Cardiac muscle cell (in vitro differentiated cells and primary cell): ENCODE data around the gene KCTD8. TPM values are rescaled to one million over a fixed set of nuclear protein-coding genes. Genes with fewer than 3 reads are reported as not detected.

ENCODE experiments used
- DNase-seq, 2 donors: peaks; one replicate each; pipeline versions ENCODE4 v3.0.0 to v3.0.0-alpha.2; 2010 to 2017; ENCODE audit warnings: low read depth in 1 of 2, low spot score in 1 of 2
- H3K27ac ChIP-seq: fragments of 200-600 bp; sonication (generic); 2 replicates; pipeline ENCODE4 v1.5.1; 2016
- H3K27me3 ChIP-seq: fragments of 200-600 bp; sonication (generic); 2 replicates; pipeline ENCODE4 v1.6.0; 2016; ENCODE audit warnings: control low read depth
- H3K36me3 ChIP-seq: fragments of 200-600 bp; sonication (generic); 2 replicates; pipeline ENCODE4 v1.5.1; 2016; ENCODE audit warnings: control low read depth
- H3K4me1 ChIP-seq: fragments of 200-600 bp; sonication (generic); 2 replicates; pipeline ENCODE4 v1.8.1; 2017; ENCODE audit warnings: low read depth, mild to moderate bottlenecking, mixed run types
- H3K4me3 ChIP-seq: fragments of 200-600 bp; sonication (generic); 2 replicates; pipeline ENCODE4 v1.5.1; 2016; ENCODE audit warnings: mild to moderate bottlenecking
- H3K9me3 ChIP-seq: fragments of 200-600 bp; sonication (generic); 2 replicates; pipeline ENCODE4 v1.5.1; 2017; ENCODE audit warnings: low read depth, mild to moderate bottlenecking, control low read depth
- CTCF ChIP-seq: IDR thresholded peaks from 2 replicates; pipeline ENCODE4 v1.5.1; 2012; ENCODE audit warnings: low read depth, mild to moderate bottlenecking, low read length
- polyA plus RNA-seq: library from polyadenylated mRNA; unstranded; fragments of >200 nt; fragmentation: Nextera tagmentation; extraction: Ambion mirVana; gene quantifications from 2 replicates; pipeline ENCODE4 v1.2.1, GENCODE V29; 2016
- total RNA-seq: library from RNA; depleted of rRNA; stranded (reverse); fragments of >200 nt; gene quantifications from 2 replicates; pipeline ENCODE4 v1.2.3, GENCODE V29; 2016

The KCTD8 gene
- total and polyA plus RNA-seq, 2 experiments from 2014 or later, result 1.3 to 3.0 TPM

GRCh38 chr4:44462259-44462658, 13.7 kb upstream of the KCTD8 start:
- no peaks in the 10 kb centered on the region for H3K9me3 ChIP-seq
- peaks cover 8% of the 10 kb centered on the region for H3K27me3 ChIP-seq
- DNase-seq, result no peak
- H3K36me3 ChIP-seq, result no peaks in the 10 kb centered on the region
- H3K4me1 ChIP-seq, result peaks cover 15% of the 10 kb centered on the region
- no peak for TF ChIP-seq CTCF
- H3K4me3 ChIP-seq, result no peak overlapping the region
- H3K27ac ChIP-seq, result no peak overlapping the region

GRCh38 chr4:44447563-44448504, 775 bp downstream of the KCTD8 start:
- Histone ChIP-seq H3K4me1 (no peaks in the 10 kb centered on the region), H3K4me3 (peak overlapping the region; percentile 35), H3K36me3 (no peaks in the 10 kb centered on the region), H3K27me3 (peaks cover 76% of the 10 kb centered on the region), H3K27ac (no peak overlapping the region), H3K9me3 (no peaks in the 10 kb centered on the region)
- peak; percentile 10 to 59 for DNase-seq
- TF ChIP-seq CTCF, result no peak

- Histone ChIP-seq H3K9me3 (no peaks in the 10 kb centered on the region), H3K4me1 (no peaks in the 10 kb centered on the region), H3K36me3 (no peaks in the 10 kb centered on the region), H3K27ac (no peak overlapping the region), H3K4me3 (peak overlapping the region; percentile 35), H3K27me3 (peaks cover 75% of the 10 kb centered on the region)
- peak in 1 of 2 donors; percentile 0 for DNase-seq
- TF ChIP-seq CTCF, result no peak
Measured at GRCh38 chr4:44446801-44447562, 1.6 kb downstream of the KCTD8 start.

- Histone ChIP-seq H3K4me3 (peak overlapping the region; percentile 35), H3K4me1 (no peaks in the 10 kb centered on the region), H3K36me3 (no peaks in the 10 kb centered on the region), H3K9me3 (no peaks in the 10 kb centered on the region), H3K27ac (no peak overlapping the region), H3K27me3 (peaks cover 67% of the 10 kb centered on the region)
- no peak for TF ChIP-seq CTCF
- DNase-seq, result no peak
Measured at GRCh38 chr4:44446191-44446590, 2.4 kb downstream of the KCTD8 start.

- peaks cover 4% of the 10 kb centered on the region for H3K27me3 ChIP-seq
- no peaks in the 10 kb centered on the region for H3K4me1 ChIP-seq
- no peak for DNase-seq
- no peak overlapping the region for H3K27ac ChIP-seq
- no peak overlapping the region for H3K4me3 ChIP-seq
- H3K9me3 ChIP-seq, result no peaks in the 10 kb centered on the region
- TF ChIP-seq CTCF, result no peak
- no peaks in the 10 kb centered on the region for H3K36me3 ChIP-seq
Measured at GRCh38 chr4:44438687-44439086, 9.9 kb downstream of the KCTD8 start.
